PC-9 (cell line): ENCODE results near the gene RGS11.

Experiments
- CTCF ChIP-seq: fragments of 200-600 bp; sonication (generic); conservative IDR thresholded peaks from 2 replicates; pipeline ENCODE4 v1.6.1; 2017; ENCODE audit warnings: mixed run types, antibody characterized with exemption, mild to moderate bottlenecking, moderate library complexity
- EZH2 ChIP-seq: fragments of 200-600 bp; sonication (generic); IDR thresholded peaks from 2 replicates; pipeline ENCODE4 v1.8.0; 2017; ENCODE audit warnings: antibody characterized with exemption, low read depth

DNA sequence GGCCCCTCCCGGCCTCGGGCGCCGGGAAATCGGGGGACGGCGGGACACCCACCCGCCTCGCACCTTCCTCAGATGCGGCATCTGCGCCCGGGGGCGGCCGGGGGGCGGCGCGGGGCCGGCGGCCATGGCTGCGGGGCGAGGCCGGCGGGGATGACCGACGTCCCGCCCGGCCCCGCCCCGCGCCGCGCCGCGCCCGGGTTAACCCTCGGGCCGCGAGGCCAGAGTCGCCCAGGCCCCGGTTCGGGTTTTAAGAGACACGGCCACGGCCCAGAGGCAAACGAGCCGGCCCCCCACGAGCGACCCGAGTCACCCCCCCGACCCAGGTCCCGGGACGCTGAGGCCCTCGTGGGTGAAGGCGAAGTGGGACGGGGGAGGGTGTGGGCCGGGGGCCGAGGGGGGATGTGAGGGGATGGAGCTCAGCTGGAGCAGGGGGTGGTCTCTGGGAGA is at the start of gene RGS11:
- no peak for TF ChIP-seq CTCF
- TF ChIP-seq EZH2: no peak
